KMS-11 (cell line): Measurements from ENCODE around the gene HEXB.

Experiments used
- H2AFZ ChIP-seq: fragments of 200-600 bp; sonication (generic); 2 replicates; pipeline ENCODE4 v1.6.1; 2016; ENCODE audit warnings: antibody characterized with exemption, mixed run types, low read depth
- H3K27ac ChIP-seq: fragments of 200-600 bp; sonication (generic); 2 replicates; pipeline ENCODE4 v1.6.1; 2016; ENCODE audit warnings: mild to moderate bottlenecking, mixed run types
- H3K27me3 ChIP-seq: fragments of 200-600 bp; sonication (generic); 2 replicates; pipeline ENCODE4 v1.6.1; 2017; ENCODE audit warnings: mild to moderate bottlenecking, low read depth, mixed run types, moderate library complexity; ENCODE audit not compliant: insufficient read depth
- H3K36me3 ChIP-seq: fragments of 200-600 bp; sonication (generic); 2 replicates; pipeline ENCODE4 v1.6.1; 2017; ENCODE audit warnings: mild to moderate bottlenecking, mixed run types; ENCODE audit not compliant: insufficient read depth
- H3K4me1 ChIP-seq: fragments of 200-600 bp; sonication (generic); 2 replicates; pipeline ENCODE4 v1.6.1; 2016; ENCODE audit warnings: mild to moderate bottlenecking, low read depth, mixed run types; ENCODE audit not compliant: poor library complexity, severe bottlenecking
- H3K4me2 ChIP-seq: fragments of 200-600 bp; sonication (generic); 2 replicates; pipeline ENCODE4 v1.7.0; 2016; ENCODE audit warnings: mild to moderate bottlenecking, mixed run types
- H3K4me3 ChIP-seq: fragments of 200-600 bp; sonication (generic); IDR thresholded peaks from 2 replicates; pipeline ENCODE4 v1.6.1; 2017; ENCODE audit warnings: low read depth, low read length, mixed read lengths; ENCODE audit not compliant: insufficient read depth
- H3K79me2 ChIP-seq: fragments of 200-600 bp; sonication (generic); 2 replicates; pipeline ENCODE4 v1.6.1; 2016; ENCODE audit warnings: low read depth, mixed run types; ENCODE audit not compliant: insufficient read depth
- H3K9ac ChIP-seq: fragments of 200-600 bp; sonication (generic); 2 replicates; pipeline ENCODE4 v1.6.1; 2016; ENCODE audit warnings: mild to moderate bottlenecking, mixed run types
- H4K20me1 ChIP-seq: fragments of 200-600 bp; sonication (generic); 2 replicates; pipeline ENCODE4 v1.6.1; 2016; ENCODE audit warnings: mild to moderate bottlenecking, mixed run types; ENCODE audit not compliant: insufficient read depth
- CTCF ChIP-seq: fragments of 200-600 bp; sonication (generic); conservative IDR thresholded peaks from 2 replicates; pipeline ENCODE4 v1.6.1; 2017; ENCODE audit warnings: low read depth, mild to moderate bottlenecking, antibody characterized with exemption, low read length, moderate library complexity, mixed read lengths

HEXB gene

GRCh38 chr5:74665816-74666215 is 19.2 kb upstream of the HEXB start:
- H3K4me2 ChIP-seq: no peak overlapping the region
- H3K4me3 ChIP-seq: no peak overlapping the region
- TF ChIP-seq CTCF: no peak
- no peaks in the 10 kb centered on the region for H4K20me1 ChIP-seq
- no peaks in the 10 kb centered on the region for H3K27me3 ChIP-seq
- no peaks in the 10 kb centered on the region for H3K36me3 ChIP-seq
- no peak overlapping the region for H3K27ac ChIP-seq
- no peaks in the 10 kb centered on the region for H3K79me2 ChIP-seq
- no peaks in the 10 kb centered on the region for H3K4me1 ChIP-seq
- no peak overlapping the region for H3K9ac ChIP-seq
- no peak overlapping the region for H2AFZ ChIP-seq

GRCh38 chr5:74667396-74667795 is 17.6 kb upstream of the HEXB start:
- H3K4me1 ChIP-seq: no peaks in the 10 kb centered on the region
- H3K4me3 ChIP-seq: no peak overlapping the region
- H3K4me2 ChIP-seq: no peak overlapping the region
- H3K36me3 ChIP-seq: no peaks in the 10 kb centered on the region
- no peak overlapping the region for H3K27ac ChIP-seq
- H2AFZ ChIP-seq: no peak overlapping the region
- H3K9ac ChIP-seq: no peak overlapping the region
- no peak for TF ChIP-seq CTCF
- no peaks in the 10 kb centered on the region for H3K79me2 ChIP-seq
- no peaks in the 10 kb centered on the region for H3K27me3 ChIP-seq
- H4K20me1 ChIP-seq: no peaks in the 10 kb centered on the region

GRCh38 chr5:74669821-74670220 is 15.2 kb upstream of the HEXB start:
- H3K4me3 ChIP-seq: no peak overlapping the region
- H3K9ac ChIP-seq: no peak overlapping the region
- no peaks in the 10 kb centered on the region for H3K79me2 ChIP-seq
- TF ChIP-seq CTCF: no peak
- H3K27me3 ChIP-seq: no peaks in the 10 kb centered on the region
- H3K4me1 ChIP-seq: peaks cover 12% of the 10 kb centered on the region
- H3K4me2 ChIP-seq: no peak overlapping the region
- no peaks in the 10 kb centered on the region for H3K36me3 ChIP-seq
- no peaks in the 10 kb centered on the region for H4K20me1 ChIP-seq
- H3K27ac ChIP-seq: no peak overlapping the region
- H2AFZ ChIP-seq: no peak overlapping the region

GRCh38 chr5:74670396-74671038 is 14.5 kb upstream of the HEXB start:
- Histone ChIP-seq H2AFZ (no peak overlapping the region), H3K27ac (no peak overlapping the region), H3K4me2 (no peak overlapping the region), H3K4me3 (no peak overlapping the region), H3K36me3 (no peaks in the 10 kb centered on the region), H3K79me2 (no peaks in the 10 kb centered on the region), H3K9ac (no peak overlapping the region), H4K20me1 (no peaks in the 10 kb centered on the region), H3K4me1 (peaks cover 12% of the 10 kb centered on the region), H3K27me3 (no peaks in the 10 kb centered on the region)
- no peak for TF ChIP-seq CTCF
